HG02571 (cell line): Measurements from ENCODE around the gene MND1.

Experiments used
- ATAC-seq: cut with Tn5 transposase; IDR thresholded peaks from one replicate; pipeline ENCODE4 v1.9.1; 2021; ENCODE audit warnings: mild to moderate bottlenecking, moderate library complexity; ENCODE audit not compliant: unreplicated experiment

The MND1 gene

DNA sequence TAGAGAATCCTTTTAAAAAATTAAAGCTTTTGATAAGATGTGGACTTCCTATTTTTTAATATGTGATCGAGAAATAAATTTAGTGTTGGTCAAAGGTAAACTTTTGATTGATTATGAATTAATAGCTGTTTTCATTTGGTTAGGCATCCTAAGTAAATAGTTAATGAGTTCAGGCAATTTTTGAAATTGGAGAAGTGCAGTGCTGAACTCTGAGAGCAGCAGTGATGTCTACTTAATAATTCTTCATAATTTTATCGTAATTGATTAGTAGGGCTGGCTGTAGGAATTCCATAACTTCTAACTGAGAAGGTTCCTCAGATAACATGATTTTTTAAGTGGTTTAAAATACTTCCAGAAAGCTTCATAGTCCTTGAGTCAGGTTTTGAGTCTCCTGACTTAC is 1.5 kb downstream of the MND1 start:
- ATAC-seq = no peak

DNA sequence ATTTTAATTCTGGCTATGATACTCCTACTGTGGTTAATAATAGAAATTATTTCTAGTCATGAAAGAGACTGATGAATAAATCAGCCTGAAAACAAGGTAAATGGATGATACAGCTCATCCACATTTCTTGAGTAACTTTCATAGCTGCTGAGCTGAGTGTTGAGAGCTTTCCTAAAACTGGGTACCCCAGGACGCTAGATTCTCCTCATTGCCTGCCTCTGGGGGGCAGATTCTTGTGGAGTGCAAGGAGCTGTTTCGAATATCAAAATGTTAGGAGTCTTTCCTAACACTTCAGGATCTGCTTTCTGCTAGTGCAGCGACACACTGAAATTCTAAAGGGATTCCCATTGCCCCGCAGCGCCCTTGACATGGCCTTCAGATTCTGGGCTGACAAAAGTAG is 2.1 kb downstream of the MND1 start:
- no peak for ATAC-seq

DNA sequence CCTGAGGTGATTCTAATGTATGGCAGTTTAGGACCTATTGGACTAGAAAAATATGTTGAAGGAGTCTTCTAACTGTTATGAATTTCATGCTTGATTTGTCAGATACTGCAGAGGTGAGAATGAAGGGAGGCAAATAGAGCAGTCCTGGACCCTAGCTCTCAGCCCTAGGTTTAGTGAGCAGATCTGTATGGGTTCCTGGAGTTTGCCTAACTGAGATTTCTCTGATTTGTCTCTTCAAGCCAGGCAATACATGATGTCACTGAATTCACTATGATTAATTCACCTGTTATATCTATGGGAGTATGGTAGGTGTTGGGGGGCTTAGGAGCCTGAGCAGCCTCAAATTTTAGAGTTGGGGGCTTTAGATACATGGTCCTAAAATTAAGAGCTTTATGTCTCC is 2.6 kb downstream of the MND1 start:
- ATAC-seq = no peak

DNA sequence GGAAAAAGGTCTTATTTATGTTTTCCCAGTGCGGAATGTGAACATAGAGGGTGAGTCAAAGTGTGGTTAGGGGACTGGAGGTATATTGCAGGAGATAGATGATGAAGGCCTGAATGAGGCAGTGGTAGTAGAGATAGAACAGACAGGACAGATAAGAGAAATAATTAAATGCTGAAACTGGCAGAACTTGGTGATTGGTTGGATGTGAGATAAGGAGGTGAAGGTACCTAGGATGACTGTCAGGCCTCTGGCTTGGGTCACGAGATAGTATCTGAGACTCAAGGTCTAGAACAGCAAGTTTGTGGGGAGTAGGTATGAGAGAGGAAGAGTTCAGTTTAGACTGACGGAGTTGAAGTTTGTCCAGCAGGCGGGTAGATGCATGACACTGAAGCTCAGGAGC is 3.5 kb downstream of the MND1 start:
- no peak for ATAC-seq

DNA sequence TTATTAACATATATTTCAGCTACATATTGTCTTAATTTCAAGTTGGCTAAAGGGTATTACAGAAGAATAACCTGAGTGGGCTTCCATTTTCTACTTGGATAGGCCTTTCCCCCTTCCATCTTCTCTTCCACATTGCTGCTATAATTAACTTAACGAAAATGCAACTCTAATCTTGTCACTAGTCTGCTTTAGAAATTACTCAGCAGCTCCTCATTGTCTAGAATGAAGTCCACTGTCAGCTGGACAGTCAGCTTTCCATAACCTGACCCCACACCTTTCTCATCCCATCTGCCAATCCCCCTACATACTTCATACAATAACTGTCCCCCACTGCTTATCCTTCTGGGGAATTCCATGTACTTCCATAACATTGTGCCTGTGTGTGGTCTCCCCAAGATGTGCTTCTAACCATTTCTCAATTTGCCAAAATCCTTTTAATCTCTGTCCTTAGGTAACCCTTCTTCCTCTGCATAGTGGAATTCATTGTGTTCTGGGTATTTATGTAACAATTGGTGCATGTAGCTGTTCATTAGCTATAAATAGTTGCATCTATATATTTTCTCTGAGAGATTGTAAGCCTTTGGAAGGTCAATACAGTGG is 4.8 kb downstream of the MND1 start:
- no peak for ATAC-seq

DNA sequence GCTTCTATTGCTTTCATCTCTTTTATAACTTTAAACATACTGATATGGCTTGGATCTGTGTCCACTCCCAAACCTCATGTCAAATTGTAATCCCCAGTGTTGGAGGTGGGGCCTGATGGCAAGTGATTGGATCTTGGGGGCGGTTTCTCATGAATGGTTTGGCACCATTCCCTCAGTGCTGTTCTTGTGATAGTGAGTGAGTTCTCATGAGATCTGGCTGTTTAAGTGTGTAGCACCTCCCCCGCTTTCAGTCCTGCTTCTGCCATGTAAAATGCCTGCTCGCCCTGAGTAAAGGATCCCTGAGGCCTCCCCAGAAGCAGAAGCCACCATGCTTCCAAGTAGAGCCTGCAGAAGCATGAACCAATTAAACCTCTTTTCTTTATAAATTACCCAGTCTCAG is 17.7 kb downstream of the MND1 start:
- ATAC-seq = no peak

DNA sequence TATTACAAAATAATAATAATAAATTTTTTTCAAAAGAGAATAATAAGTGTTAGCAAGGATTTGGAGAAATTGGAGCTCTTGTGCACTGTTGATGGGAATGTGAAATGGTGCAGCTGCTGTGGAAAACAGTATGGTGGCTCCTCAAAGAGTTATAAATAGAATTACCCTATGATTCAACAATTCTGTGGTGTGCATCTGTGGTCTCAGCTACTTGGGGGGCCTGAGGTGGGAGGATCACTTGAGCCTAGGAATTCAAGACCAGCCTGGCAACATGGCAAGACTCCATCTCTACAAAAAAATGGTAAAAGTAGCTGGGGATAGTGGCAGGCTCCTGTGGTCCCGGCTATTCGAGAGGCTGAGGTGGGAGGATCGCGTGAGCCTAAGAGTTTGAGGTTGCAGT is 19.6 kb downstream of the MND1 start:
- ATAC-seq = no peak

DNA sequence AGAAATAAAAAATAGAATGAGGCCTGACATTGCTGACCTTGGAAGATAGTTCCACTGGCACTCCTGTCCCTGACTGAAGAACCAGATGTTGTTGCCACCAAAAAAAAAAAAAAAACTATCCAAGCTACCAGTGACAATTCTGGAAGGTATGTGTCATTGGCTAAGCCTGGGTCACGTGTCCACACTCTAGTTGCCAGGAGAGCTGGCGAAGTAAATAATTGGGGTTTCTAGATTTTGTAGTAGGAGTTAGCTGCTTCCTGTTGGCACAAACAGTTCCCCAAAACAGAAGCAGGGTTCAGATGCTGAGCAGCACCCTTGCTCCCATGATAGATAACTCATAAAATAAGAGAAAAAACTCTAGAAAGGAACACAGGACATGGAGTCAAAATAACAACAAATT is 20.5 kb downstream of the MND1 start:
- ATAC-seq = no peak

DNA sequence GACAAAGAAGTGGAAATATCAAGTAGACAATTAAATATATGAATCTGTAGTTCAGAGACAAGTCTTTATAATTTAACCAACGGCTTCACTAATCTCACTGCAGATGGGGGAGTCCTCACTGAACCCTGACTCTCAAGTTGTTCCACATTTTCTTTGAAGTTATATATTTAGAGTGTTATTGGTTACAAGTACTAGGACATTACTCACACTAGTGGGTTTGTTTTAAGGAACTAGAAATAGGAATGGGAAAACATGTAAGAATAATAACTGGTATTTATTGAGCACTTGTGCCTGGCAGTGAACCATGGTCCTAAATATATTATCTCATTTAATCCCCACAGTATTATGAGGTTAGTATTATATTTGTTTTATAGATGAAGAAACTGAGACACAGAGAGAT is 22.0 kb downstream of the MND1 start:
- no peak for ATAC-seq

DNA sequence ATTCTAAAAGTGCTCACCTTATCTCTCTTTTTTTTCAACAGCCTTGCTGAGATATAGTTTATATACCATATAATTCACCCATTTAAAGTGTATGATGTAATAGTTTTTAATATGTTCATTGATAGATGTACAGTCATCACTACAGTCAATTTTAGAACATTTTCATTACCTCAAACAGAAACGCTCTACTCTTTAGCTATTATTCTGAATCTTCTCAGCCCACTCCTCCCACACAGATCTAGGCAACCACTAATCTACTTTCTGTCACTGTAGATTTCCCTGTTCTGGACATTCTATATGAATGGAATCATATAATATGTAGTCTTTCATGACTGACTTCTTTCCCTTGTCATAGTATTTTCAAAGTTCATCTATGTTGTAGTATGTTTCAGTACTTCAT is 22.6 kb downstream of the MND1 start:
- ATAC-seq = no peak

DNA sequence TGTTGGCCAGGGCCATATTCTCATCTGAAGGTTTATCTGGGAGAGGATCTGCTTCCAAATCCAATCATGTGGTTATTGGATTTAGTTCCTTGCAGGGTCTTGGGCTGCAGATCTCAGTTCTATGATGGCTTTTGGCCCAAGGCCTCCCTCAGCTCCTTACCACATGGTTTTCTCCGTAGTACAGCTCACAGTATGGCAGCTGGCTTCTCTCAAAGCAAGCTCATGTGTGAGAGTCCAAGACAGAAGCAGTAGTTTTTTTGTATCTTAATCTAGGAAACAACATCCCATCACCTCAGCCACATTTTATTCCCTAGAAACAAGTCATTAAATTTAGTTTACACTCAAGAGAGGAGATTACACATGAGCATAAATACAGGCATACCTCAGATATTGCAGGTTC is 24.5 kb downstream of the MND1 start:
- ATAC-seq = no peak

DNA sequence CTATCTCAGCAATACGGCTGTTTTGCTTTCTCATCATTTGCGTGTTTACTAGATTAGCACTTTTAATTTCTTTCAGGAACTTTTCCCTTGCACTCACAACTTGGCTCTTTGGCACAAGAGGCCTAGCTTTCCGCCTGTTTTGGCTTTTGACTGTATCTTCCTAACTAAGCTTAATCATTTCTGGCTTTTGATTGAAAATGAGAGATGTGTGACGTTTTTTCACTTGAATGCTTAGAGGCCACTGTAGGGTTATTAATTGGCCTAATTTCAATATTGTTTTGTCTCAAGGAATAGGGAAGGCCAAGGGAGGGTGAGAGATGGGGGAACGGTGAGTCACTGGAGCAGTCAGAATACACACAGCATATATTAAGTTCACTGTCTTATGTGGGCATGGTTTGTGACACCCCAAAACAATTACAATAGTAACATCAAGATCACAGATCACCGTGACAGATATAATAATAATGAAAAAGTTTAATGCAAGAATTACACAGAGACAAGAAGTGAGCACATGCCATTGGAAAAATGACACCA is 27.3 kb downstream of the MND1 start:
- ATAC-seq = no peak

DNA sequence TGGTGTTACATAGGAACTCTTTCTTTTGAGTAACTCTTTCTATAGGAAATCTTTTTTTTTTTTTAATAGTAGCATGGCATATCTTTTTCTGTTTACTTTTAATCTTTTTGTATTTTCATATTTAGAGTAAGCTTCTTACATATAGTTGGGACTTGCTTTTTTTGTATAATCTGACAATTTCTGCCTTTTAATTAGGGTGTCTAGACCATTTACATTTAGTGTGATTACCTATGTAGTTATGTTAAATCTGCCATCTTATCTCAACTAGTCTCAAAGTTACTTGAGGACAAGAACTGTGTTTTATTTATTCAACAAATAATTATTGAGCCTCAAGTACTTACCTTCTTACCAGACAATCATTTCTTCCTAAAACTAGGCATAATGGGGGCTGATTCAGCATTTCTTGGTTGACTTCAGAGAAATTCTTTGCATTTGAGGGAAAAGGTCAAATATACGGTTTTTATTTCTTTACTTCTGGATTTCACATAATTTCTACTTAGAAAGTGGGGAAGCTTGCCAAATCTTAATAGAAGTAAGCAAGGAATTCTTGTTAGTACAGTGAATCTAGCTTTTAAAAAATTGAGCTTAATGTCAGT is 28.6 kb downstream of the MND1 start:
- no peak for ATAC-seq

DNA sequence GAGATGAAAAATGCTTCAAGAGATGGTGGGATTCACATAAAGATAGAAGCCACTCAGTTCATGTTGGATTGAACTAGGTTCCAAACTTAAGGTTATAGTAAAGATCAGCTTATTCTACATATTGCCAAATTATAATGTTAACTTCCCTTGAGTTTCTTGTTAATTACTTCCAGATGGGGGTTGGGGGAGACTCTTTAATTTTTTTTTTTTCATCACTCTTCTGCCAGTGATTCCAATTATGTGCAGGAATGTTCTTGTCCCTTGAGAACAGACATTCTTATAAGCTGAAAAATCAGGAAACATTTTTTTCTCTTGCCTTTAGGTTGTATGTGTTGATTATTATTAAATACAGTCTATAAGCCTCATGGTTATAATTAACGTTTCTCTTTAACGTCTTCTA is 30.0 kb downstream of the MND1 start:
- no peak for ATAC-seq

DNA sequence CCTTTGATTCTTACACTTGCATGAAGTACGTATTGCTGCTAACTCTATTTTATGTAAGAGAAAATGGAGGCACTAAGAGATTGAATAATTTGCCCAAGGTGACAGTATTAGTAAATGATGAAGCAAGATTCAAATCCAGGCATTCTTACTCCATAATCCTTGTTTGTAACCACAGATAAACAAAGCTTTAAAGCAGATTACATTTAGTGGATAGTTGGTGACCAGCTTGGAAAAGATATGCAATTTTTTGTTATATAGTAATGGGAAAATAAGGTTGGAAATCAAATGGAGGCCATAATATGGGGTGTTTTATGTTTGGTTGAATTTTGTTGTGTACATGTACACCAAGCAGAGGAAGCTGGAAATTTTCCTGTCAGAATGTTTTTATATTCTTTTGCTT is 30.8 kb downstream of the MND1 start:
- no peak for ATAC-seq

DNA sequence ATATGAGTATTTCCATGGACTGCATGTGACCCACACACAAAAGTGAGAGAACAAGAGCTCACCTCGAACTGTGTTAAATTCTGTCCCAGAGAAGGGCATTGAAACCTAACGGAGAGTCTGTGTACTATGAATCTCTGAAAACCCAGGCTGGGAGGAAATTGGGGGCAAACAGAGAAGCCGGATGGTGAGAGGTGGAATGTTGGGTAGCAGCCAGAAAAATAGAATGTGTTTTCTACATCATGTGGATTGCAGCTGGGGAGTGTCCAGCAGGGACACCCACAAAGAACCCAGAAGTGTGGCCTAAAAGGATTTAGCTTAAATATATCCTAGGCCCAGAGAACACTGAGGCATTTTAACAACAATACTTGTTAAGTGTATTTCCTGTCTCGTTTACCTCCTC is 38.6 kb downstream of the MND1 start:
- no peak for ATAC-seq

DNA sequence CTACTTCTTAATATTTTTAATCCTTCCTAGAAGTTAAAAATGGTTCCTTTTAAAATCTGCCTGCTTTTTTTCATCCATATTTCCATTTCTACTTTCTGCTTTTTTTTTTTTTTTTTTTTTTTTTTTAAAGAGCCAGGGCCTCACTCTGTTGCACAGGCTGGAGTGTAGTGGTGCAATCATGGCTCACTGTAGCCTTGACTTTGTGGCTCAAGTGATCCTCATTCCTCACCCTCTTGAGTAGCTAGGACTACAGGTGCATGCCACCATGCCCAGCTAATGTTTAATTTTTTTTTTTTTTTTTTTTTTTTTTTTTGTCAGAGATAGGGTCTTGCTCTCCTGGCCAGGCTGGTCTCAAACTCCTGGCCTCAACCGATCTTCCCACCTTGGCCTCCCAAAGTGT is 39.7 kb downstream of the MND1 start:
- ATAC-seq = no peak

DNA sequence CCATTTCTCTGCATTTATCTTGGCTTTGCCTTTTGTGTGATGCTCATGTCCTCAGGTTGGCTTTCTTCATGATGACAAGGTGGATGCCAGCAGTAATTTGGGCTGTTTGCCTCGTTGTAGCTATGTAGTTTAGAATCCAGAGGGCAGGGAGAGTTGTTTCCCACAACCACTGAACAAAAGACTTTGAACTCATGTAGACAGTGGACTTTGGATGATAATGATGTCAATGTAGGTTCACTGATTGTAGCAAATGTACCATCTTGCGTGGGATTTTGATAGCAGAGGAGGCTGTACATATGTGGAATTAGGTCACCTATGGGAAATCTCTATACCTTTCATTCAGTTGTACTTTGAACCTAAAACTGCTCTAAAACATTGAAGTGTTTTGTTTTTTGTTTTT is 41.3 kb downstream of the MND1 start:
- ATAC-seq = no peak

DNA sequence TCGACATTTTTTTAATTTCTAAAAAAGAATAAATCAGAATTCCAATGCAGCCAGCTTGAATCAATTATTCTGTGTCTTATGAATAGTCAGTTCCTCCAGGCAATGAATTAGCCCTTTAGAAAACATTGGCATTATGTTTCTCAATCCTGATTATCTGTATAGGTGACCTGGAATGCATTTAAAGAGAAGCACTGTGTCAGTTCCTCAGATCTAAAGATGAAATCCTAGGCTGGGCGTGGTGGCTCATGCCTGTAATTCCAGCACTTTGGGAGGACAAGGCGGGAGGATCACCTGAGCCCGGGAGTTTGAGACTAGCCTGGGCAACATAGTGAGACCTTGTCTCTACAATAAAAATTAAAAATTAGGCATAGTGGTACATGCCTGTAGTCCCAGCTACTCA is 43.5 kb downstream of the MND1 start:
- no peak for ATAC-seq

DNA sequence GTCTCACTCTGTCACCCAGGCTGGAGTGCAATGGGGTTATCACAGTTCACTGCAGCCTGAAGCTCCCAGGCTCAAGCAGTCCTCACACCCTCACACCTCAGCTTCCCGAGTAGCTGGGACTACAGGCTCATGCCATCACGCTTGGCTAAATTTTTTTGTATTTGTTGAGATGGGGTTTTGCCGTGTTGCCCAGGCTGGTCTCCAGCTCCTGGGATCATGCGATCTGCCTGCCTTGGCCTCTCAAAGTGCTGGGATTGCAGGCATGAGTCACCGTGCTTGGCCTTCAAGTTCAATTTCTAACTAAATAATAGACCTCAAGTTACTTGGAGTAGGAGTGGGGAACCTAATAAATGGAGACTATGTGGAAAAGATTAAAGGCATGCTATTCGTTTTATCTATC is 48.9 kb downstream of the MND1 start:
- ATAC-seq = no peak

DNA sequence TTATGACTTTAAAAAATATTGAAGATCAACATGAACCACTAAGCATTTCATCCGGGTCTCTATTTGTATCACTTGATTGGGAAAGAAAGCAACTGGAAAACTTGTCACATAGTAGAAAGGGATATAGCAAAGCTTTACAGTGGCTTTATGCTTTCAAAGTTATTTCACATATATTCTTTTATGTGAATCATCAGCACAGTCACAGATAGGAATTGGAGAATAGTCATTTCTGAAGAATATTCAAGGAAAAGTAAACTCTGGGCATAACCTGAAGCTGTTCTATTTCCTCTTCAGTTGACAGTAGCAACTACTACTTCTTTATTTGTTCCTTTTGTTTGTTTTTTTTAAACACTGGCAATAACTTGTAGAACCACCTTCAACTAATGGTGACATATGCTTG is 50.5 kb downstream of the MND1 start:
- no peak for ATAC-seq

DNA sequence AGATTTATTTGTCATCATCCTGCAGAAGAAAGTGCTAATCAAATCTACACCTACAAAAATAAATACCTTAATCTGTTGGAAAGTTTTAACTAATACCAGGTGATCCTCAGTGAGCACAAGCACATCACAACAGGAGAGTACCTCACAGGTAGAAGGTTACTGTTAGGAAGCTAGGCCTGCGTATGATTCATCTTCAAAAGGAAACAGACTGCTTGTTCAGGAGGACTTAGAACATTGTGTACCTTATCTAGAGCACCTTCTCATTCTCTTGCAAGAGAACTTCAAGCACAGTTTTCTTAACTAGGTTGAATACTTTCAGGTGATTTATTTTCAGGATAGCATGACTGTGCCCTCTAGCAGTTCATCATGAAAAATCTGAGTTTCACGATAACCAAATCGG is 54.2 kb downstream of the MND1 start:
- ATAC-seq = no peak

DNA sequence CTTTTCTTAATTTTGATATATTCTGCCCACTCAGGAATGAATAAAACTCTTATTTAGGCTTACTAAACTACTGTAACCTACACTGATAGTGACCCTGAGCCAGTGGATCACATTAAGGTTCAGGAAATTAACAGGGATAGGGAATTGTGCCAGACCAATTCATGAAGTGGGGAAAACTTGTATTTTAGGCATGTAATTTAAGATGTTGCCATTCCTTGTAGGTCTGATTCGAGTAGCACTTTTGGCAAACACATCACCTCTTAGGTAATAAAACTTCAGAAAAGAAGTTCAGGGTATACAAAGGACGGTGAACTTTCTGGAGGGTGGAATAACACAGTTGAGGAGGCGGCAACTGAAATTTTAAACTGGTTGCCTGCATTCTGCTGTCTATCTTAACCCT is 54.9 kb downstream of the MND1 start:
- ATAC-seq = no peak
